HepG2 (cell line): Measurements from ENCODE around the gene HNRNPC. TPM values are rescaled to one million over a fixed set of nuclear protein-coding genes. Genes with fewer than 3 reads are reported as not detected.
A peak's percentile ranks its signal among the peaks of the same experiment; 100 is the strongest.

Experiments
- ATAC-seq: fragments of 200-7000 bp; cut with Tn5 transposase; 3 replicates; pipeline ENCODE4 v1.9.1; 2020; ENCODE audit warnings: mild to moderate bottlenecking, moderate library complexity
- BruUV-seq: library from RNA; stranded (reverse); fragments of 400-500 nt; replicated peaks from 2 replicates; lab custom pipeline; 2021; lab: Mats Ljungman, UMichigan
- CTCF ChIA-PET: fragments of 300-600 bp; formaldehyde crosslinking; extraction: SDS; loops from one replicate; lab custom pipeline; 2021; ENCODE audit warnings: low total read pairs, inconsistent platforms, low intra/inter-chr PET ratio; lab: Yijun Ruan, JAX
- POLR2A ChIA-PET: fragments of 350-600 bp; sonication (Branson Sonifier 250); formaldehyde crosslinking; loops from one replicate; lab custom pipeline; 2020; ENCODE audit warnings: antibody characterized with exemption, inconsistent platforms; lab: Yijun Ruan, JAX
- DNase-seq: peaks from one replicate; pipeline ENCODE4 v3.0.0-alpha.2; 2015; ENCODE audit warnings: low spot score
- FAIRE-seq: peaks from 3 replicates; lab custom pipeline; 2011; peaks lifted over from hg19 to GRCh38; lab: Jason Lieb, UNC
- H2AFZ ChIP-seq: one replicate; pipeline ENCODE4 v1.6.1; 2011; ENCODE audit warnings: low read length, inconsistent platforms
- H3K27ac ChIP-seq: fragments of 300-600 bp; 3 replicates; pipeline ENCODE4 v1.8.0; 2011; ENCODE audit warnings: mixed run types, mild to moderate bottlenecking, mixed read lengths, low read length, inconsistent platforms; ENCODE audit not compliant: insufficient read depth; ENCODE audit errors: extremely low read length
- H3K27me3 ChIP-seq, 2 experiments: fragments of 200-600 bp in 1 of 2; 2 replicates in 1 of 2; 3 replicates in 1 of 2; pipeline versions ENCODE4 v1.6.0 to v1.8.0; 2011; ENCODE audit warnings: low read length in 2 of 2, mild to moderate bottlenecking in 2 of 2, moderate library complexity in 2 of 2, inconsistent platforms in 1 of 2; ENCODE audit not compliant: insufficient read depth in 2 of 2, control insufficient read depth in 1 of 2
- H3K36me3 ChIP-seq, 2 experiments: fragments of 200-600 bp in 1 of 2; replicated peaks in 1 of 2; 2 replicates in 1 of 2; 3 replicates in 1 of 2; pipeline versions ENCODE4 v1.5.1 to v1.8.0; 2011; ENCODE audit warnings: low read length in 2 of 2, inconsistent platforms in 1 of 2; ENCODE audit not compliant: insufficient read depth in 2 of 2, control insufficient read depth in 1 of 2
- H3K4me1 ChIP-seq: 2 replicates; pipeline ENCODE4 v1.5.1; 2012; ENCODE audit warnings: low read length, inconsistent platforms; ENCODE audit not compliant: insufficient read depth
- H3K4me2 ChIP-seq: 2 replicates; pipeline ENCODE4 v1.6.0; 2011; ENCODE audit warnings: low read depth, low read length, inconsistent platforms
- H3K4me3 ChIP-seq, 3 experiments: fragments of 200-600 bp in 1 of 3; sonication (generic), shearing (Covaris generic) in 1 of 3; replicated peaks in 1 of 3; 2 replicates each; pipeline ENCODE4 v1.5.1; 2011 to 2016; ENCODE audit warnings: low read length in 3 of 3, inconsistent platforms in 2 of 3, low read depth in 2 of 3, mild to moderate bottlenecking in 2 of 3, control low read depth in 1 of 3, mixed read lengths in 1 of 3; ENCODE audit not compliant: insufficient read depth in 1 of 3
- H3K79me2 ChIP-seq: one replicate; pipeline ENCODE4 v1.6.1; 2011; ENCODE audit warnings: low read length, inconsistent platforms; ENCODE audit not compliant: insufficient read depth
- H3K9ac ChIP-seq: 2 replicates; pipeline ENCODE4 v1.6.0; 2011; ENCODE audit warnings: mild to moderate bottlenecking, low read depth, low read length, inconsistent platforms; ENCODE audit not compliant: insufficient read depth
- H3K9me3 ChIP-seq: 2 replicates; pipeline ENCODE4 v1.5.1; 2012; ENCODE audit warnings: mild to moderate bottlenecking, low read length
- H4K20me1 ChIP-seq: 2 replicates; pipeline ENCODE4 v1.6.0; 2011; ENCODE audit warnings: inconsistent platforms, mild to moderate bottlenecking, low read length, moderate library complexity; ENCODE audit not compliant: insufficient read depth
- GABPA ChIP-seq, 2 experiments: IDR thresholded peaks; 2 replicates each; pipeline ENCODE4 v1.6.1; 2011 to 2016; ENCODE audit warnings: low read depth in 2 of 2, low read length in 1 of 2, missing biosample characterization in 1 of 2, missing genetic modification characterization in 1 of 2
- GATAD2A ChIP-seq: IDR thresholded peaks from 2 replicates; pipeline ENCODE4 v1.6.1; 2016
- GLI4 ChIP-seq: sonication (generic); formaldehyde crosslinking; IDR thresholded peaks from 2 replicates; pipeline ENCODE4 v1.5.1; 2020; ENCODE audit warnings: missing genetic modification reagents, mild to moderate bottlenecking, moderate library complexity, borderline replicate concordance
- HHEX ChIP-seq: IDR thresholded peaks from 2 replicates; pipeline ENCODE4 v1.6.1; 2016; ENCODE audit warnings: control low read depth
- KAT7 ChIP-seq: IDR thresholded peaks from 2 replicates; pipeline ENCODE4 v1.6.1; 2018; ENCODE audit warnings: borderline replicate concordance, missing compliant biosample characterization
- NAIF1 ChIP-seq: sonication (generic); formaldehyde crosslinking; IDR thresholded peaks from 2 replicates; pipeline ENCODE4 v1.5.0; 2020; ENCODE audit warnings: mild to moderate bottlenecking, missing genetic modification reagents, borderline replicate concordance
- NFIB ChIP-seq: sonication (generic); formaldehyde crosslinking; IDR thresholded peaks from 2 replicates; pipeline ENCODE4 v1.9.0; 2021; ENCODE audit warnings: missing genetic modification reagents, mild to moderate bottlenecking, borderline replicate concordance
- POLR2A ChIP-seq, 2 experiments: IDR thresholded peaks; 2 replicates each; pipeline ENCODE4 v1.6.1; 2011; ENCODE audit warnings: low read depth in 2 of 2, low read length in 2 of 2, mild to moderate bottlenecking in 1 of 2, moderate library complexity in 1 of 2; ENCODE audit not compliant: insufficient read depth in 1 of 2
- RFX3 ChIP-seq: IDR thresholded peaks from 2 replicates; pipeline ENCODE4 v1.6.1; 2016; ENCODE audit warnings: missing biosample characterization, missing genetic modification reagents
- SYNCRIP ChIP-seq: fragments of 200-400 bp; formaldehyde crosslinking; IDR thresholded peaks from 2 replicates; pipeline ENCODE4 v1.6.1; 2018; ENCODE audit warnings: mild to moderate bottlenecking, low read depth, low read length; ENCODE audit not compliant: insufficient read depth
- ZNF138 ChIP-seq: sonication (generic); formaldehyde crosslinking; IDR thresholded peaks from 2 replicates; pipeline ENCODE4 v1.5.0; 2020; ENCODE audit warnings: mild to moderate bottlenecking, low read depth, missing genetic modification reagents
- ZNF3 ChIP-seq: IDR thresholded peaks from 2 replicates; pipeline ENCODE4 v1.7.0; 2017; ENCODE audit warnings: inconsistent platforms
- WGBS: methylation state at CpG from one replicate; pipeline ENCODE4 v1.1.6; 2017; ENCODE audit warnings: low lambda C conversion rate; 5-methylcytosine and 5-hydroxymethylcytosine counted together
- in situ Hi-C: cut with HindIII; loops from 2 replicates; pipeline ENCODE4 v1.10.0; 2017; ENCODE audit warnings: low pct_unique_long_range_greater_than_20kb; ENCODE audit not compliant: extremely low pct_ligation_motif_present
- intact Hi-C: fragments of 100-400 bp; cut with micrococcal nuclease; formaldehyde crosslinking; loops from one replicate; pipeline ENCODE4 v1.10.0; 2022; ENCODE audit not compliant: unreplicated experiment
- polyA plus RNA-seq, 8 experiments: library from polyadenylated mRNA; depleted of rRNA in 3 of 8; stranded (reverse) in 7 of 8; unstranded in 1 of 8; fragments of >200 nt; fragmentation: Illumina TruSeq in 4 of 8; extraction: Trizol in 4 of 8; gene quantifications; 2 replicates each; pipeline versions ENCODE4 v1.2.1 to v1.2.3, GENCODE V29; 2011 to 2016; ENCODE audit warnings: low read depth in 4 of 8, missing spikeins in 1 of 8, mixed read lengths in 1 of 8; ENCODE audit not compliant: insufficient read depth in 1 of 8
- total RNA-seq, 5 experiments: library from RNA; depleted of rRNA; stranded (reverse); fragments of >200 nt; fragmentation: Illumina TruSeq; extraction: Trizol; gene quantifications; 2 replicates each; pipeline ENCODE4 v1.2.3, GENCODE V29; 2016; ENCODE audit warnings: low read depth in 1 of 5
- TF ChIP-seq, protein P1 (sequence below): IDR thresholded peaks from 2 replicates; pipeline ENCODE4 v1.6.1; 2016; ENCODE audit warnings: low read depth, control low read depth
- TF ChIP-seq, protein P2 (sequence below): sonication (generic); formaldehyde crosslinking; IDR thresholded peaks from 2 replicates; pipeline ENCODE4 v1.5.0; 2020; ENCODE audit warnings: mild to moderate bottlenecking, missing genetic modification reagents
- TF ChIP-seq, protein P3 (sequence below): sonication (generic); formaldehyde crosslinking; IDR thresholded peaks from 2 replicates; pipeline ENCODE4 v1.4.0; 2020; ENCODE audit warnings: mild to moderate bottlenecking, missing genetic modification reagents, borderline replicate concordance

Gene HNRNPC
- total and polyA plus RNA-seq, 2 of the 13 experiments (the other 11 are each of a cell fraction or from before 2014, with no cell fraction given): 628 to 1,099 TPM

DNA sequence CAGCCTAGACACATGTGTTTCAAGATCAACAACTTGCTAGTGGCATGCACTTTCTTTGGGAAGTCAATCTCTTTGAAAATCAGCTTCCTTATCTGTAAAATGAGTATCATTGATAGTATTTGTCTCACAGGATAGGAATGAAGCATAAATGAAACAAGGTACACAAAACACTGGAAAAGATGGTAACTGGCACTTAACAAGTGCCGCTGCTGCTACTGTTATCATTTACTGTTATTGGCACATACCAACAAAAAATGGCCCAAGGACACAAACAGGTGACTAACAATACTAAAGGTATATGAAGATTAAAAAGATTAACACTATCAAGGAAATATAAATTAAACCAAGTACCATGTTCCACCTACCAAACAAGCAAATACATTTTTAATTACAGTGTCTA lies 20.9 kb downstream of the HNRNPC start:
- Histone ChIP-seq H4K20me1 (peaks cover 98% of the 10 kb centered on the region), H3K9me3 (no peaks in the 10 kb centered on the region), H3K4me3 (no peak overlapping the region), H3K79me2 (peaks cover 99% of the 10 kb centered on the region), H3K27me3 (no peaks in the 10 kb centered on the region; a peak in 1 of 5 replicates)
- no peak for DNase-seq
- in situ Hi-C loops: no loop called here
- 98% methylated on average over 1 of the region's 1 CpG for WGBS
- POLR2A ChIA-PET: interaction anchor here (1.0 to 5.9 kb wide), 3 partner anchors 8 to 17 kb away, joined by 3 to 41 read pairs (median 24); no protein-coding TSS in a partner anchor
- no peak for ATAC-seq
- no peak for TF ChIP-seq HHEX
- TF ChIP-seq, protein P1, sequence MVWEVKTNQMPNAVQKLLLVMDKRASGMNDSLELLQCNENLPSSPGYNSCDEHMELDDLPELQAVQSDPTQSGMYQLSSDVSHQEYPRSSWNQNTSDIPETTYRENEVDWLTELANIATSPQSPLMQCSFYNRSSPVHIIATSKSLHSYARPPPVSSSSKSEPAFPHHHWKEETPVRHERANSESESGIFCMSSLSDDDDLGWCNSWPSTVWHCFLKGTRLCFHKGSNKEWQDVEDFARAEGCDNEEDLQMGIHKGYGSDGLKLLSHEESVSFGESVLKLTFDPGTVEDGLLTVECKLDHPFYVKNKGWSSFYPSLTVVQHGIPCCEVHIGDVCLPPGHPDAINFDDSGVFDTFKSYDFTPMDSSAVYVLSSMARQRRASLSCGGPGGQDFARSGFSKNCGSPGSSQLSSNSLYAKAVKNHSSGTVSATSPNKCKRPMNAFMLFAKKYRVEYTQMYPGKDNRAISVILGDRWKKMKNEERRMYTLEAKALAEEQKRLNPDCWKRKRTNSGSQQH (CRISPR knock-in tag): no peak
- no peak for TF ChIP-seq RFX3 (CRISPR knock-in tag)
- no peak for TF ChIP-seq GLI4 (CRISPR knock-in tag)
- TF ChIP-seq NAIF1: no peak
- 0 out of 2 replicates have a peak, but pooled peaks have one; percentile 6 for TF ChIP-seq GATAD2A (CRISPR knock-in tag)
- TF ChIP-seq KAT7 (CRISPR knock-in tag): no peak
- no peak for TF ChIP-seq NFIB (CRISPR knock-in tag)
- no peak for TF ChIP-seq ZNF3 (CRISPR knock-in tag)
- TF ChIP-seq, protein P2, sequence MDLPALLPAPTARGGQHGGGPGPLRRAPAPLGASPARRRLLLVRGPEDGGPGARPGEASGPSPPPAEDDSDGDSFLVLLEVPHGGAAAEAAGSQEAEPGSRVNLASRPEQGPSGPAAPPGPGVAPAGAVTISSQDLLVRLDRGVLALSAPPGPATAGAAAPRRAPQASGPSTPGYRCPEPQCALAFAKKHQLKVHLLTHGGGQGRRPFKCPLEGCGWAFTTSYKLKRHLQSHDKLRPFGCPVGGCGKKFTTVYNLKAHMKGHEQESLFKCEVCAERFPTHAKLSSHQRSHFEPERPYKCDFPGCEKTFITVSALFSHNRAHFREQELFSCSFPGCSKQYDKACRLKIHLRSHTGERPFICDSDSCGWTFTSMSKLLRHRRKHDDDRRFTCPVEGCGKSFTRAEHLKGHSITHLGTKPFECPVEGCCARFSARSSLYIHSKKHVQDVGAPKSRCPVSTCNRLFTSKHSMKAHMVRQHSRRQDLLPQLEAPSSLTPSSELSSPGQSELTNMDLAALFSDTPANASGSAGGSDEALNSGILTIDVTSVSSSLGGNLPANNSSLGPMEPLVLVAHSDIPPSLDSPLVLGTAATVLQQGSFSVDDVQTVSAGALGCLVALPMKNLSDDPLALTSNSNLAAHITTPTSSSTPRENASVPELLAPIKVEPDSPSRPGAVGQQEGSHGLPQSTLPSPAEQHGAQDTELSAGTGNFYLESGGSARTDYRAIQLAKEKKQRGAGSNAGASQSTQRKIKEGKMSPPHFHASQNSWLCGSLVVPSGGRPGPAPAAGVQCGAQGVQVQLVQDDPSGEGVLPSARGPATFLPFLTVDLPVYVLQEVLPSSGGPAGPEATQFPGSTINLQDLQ (CRISPR knock-in tag): no peak
- TF ChIP-seq, protein P3, sequence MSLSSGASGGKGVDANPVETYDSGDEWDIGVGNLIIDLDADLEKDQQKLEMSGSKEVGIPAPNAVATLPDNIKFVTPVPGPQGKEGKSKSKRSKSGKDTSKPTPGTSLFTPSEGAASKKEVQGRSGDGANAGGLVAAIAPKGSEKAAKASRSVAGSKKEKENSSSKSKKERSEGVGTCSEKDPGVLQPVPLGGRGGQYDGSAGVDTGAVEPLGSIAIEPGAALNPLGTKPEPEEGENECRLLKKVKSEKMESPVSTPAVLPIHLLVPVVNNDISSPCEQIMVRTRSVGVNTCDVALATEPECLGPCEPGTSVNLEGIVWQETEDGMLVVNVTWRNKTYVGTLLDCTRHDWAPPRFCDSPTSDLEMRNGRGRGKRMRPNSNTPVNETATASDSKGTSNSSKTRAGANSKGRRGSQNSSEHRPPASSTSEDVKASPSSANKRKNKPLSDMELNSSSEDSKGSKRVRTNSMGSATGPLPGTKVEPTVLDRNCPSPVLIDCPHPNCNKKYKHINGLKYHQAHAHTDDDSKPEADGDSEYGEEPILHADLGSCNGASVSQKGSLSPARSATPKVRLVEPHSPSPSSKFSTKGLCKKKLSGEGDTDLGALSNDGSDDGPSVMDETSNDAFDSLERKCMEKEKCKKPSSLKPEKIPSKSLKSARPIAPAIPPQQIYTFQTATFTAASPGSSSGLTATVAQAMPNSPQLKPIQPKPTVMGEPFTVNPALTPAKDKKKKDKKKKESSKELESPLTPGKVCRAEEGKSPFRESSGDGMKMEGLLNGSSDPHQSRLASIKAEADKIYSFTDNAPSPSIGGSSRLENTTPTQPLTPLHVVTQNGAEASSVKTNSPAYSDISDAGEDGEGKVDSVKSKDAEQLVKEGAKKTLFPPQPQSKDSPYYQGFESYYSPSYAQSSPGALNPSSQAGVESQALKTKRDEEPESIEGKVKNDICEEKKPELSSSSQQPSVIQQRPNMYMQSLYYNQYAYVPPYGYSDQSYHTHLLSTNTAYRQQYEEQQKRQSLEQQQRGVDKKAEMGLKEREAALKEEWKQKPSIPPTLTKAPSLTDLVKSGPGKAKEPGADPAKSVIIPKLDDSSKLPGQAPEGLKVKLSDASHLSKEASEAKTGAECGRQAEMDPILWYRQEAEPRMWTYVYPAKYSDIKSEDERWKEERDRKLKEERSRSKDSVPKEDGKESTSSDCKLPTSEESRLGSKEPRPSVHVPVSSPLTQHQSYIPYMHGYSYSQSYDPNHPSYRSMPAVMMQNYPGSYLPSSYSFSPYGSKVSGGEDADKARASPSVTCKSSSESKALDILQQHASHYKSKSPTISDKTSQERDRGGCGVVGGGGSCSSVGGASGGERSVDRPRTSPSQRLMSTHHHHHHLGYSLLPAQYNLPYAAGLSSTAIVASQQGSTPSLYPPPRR (CRISPR knock-in tag): no peak
- TF ChIP-seq SYNCRIP: no peak
- no peak for TF ChIP-seq GABPA (IDR thresholded peaks at IDR 0.05; ENCODE audit: low read depth, low read length)
- TF ChIP-seq GABPA (CRISPR knock-in tag; IDR thresholded peaks at IDR 0.05; ENCODE audit: low read depth): 0 out of 2 replicates have a peak, but pooled peaks have one; percentile 20
- TF ChIP-seq POLR2A (IDR thresholded peaks at IDR 0.05; ENCODE audit: insufficient read depth in 1 of 2, low read depth in 2 of 2, low read length in 2 of 2): 0 out of 4 replicates have a peak, but pooled peaks of 1 of the 2 experiments have one; percentile 17
- no peak for TF ChIP-seq ZNF138 (CRISPR knock-in tag)
- TF ChIP-seq, all 625 proteins: peak for 3
- Histone ChIP-seq H2AFZ (no peak overlapping the region), H3K27ac (no peak overlapping the region), H3K4me2 (no peak overlapping the region), H3K36me3 (peaks cover 27 to 86% of the 10 kb centered on the region in 2 experiments), H3K4me1 (peaks cover 53% of the 10 kb centered on the region), H3K9ac (no peak overlapping the region)
- intact Hi-C loops: no loop called here
- no TSS peak for BruUV-seq
- no peak for FAIRE-seq
- CTCF ChIA-PET: no interaction called here
